ENCODE results near the gene INTS15. TPM values are rescaled to one million over a fixed set of nuclear protein-coding genes. Genes with fewer than 3 reads are reported as not detected.

INTS15 gene
- total and polyA plus RNA-seq, 9 of the 15 experiments (the other 6 are each of a cell fraction or from before 2014, with no cell fraction given), result 0.52 to 28.9 (median 11.6) TPM

DNA sequence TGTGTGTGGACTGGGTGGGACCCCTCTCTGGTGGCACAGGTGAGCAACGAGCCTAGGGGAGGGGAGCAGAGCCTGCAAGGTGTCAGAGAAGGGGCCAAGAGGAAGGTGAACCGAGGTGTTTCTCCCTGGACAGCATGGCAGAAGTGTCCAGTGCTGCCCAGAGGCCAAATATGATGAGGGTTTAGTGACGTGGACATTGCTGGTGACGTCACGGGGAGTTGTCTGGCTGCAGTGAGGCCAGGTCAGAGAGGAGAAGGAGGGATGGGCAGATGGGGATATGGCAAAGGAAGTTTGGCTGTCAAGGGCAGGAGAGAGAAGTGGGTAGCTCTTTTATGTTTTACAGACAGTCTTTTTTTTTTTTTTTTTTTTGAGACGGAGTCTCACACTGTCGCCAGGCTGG, 23.0 kb downstream of the INTS15 start:
- intact Hi-C loops (cut with micrococcal nuclease) (no loop called here), in situ Hi-C loops (cut with MboI) (no loop called here)
- no peak overlapping the region for H3K4me2 ChIP-seq (ENCODE audit: insufficient read depth, low read length)
- WGBS (ENCODE audit: insufficient coverage, low coverage, missing lambda C conversion rate), result 2% methylated on average over 5 of the region's 7 CpGs
- H3K4me1 ChIP-seq (replicated peaks in 1 of 2; ENCODE audit: control insufficient read depth in 2 of 2, insufficient read depth in 2 of 2, low read length in 2 of 2), result peaks cover 0 to 16% of the 10 kb centered on the region in 2 experiments; a peak in 2 of 5 replicates
- H3K4me3 ChIP-seq, result no peak overlapping the region
- no peak overlapping the region for H3K27ac ChIP-seq (ENCODE audit: extremely low read depth, low read depth, low read length)
- no peaks in the 10 kb centered on the region for H3K79me2 ChIP-seq (ENCODE audit: control insufficient read depth, insufficient read depth, low read length)
- peaks cover 18 to 44% of the 10 kb centered on the region in 2 experiments for H3K27me3 ChIP-seq (ENCODE audit: control insufficient read depth in 2 of 2, insufficient read depth in 2 of 2, low read length in 2 of 2)
- no TSS peak for BruUV-seq (replicated peaks)
- ChIA-PET CTCF (ENCODE audit: low intra/inter-chr PET ratio) (no interaction called here), POLR2A (interaction anchor here (2.3 kb wide), 1 partner anchor 8 kb away, joined by 7 read pairs; no protein-coding TSS in a partner anchor)
- peaks cover 5% of the 10 kb centered on the region; the same call in 1 of the 3 replicates for H3K36me3 ChIP-seq (ENCODE audit: control insufficient read depth, insufficient read depth, low read length)
- no peak overlapping the region for H3K9ac ChIP-seq (ENCODE audit: insufficient read depth in 1 of 2, low read depth in 2 of 2, low read length in 2 of 2)
- H2AFZ ChIP-seq (ENCODE audit: low read depth, low read length), result no peak overlapping the region
- H4K20me1 ChIP-seq (replicated peaks; ENCODE audit: control insufficient read depth, insufficient read depth, low read length), result no peaks in the 10 kb centered on the region
- peak in 1 of 4 experiments; percentile 25 for DNase-seq (ENCODE audit: extremely low read depth in 1 of 4, low spot score in 3 of 4)
- no peaks in the 10 kb centered on the region for H3K9me1 ChIP-seq (ENCODE audit: control insufficient read depth, insufficient read depth, low read length)
- FAIRE-seq, result peak; percentile 44
- ATAC-seq, result peak; percentile 23; the same call in 1 of the 3 replicates
- H3K9me3 ChIP-seq (replicated peaks; ENCODE audit: control insufficient read depth, insufficient read depth, low read depth, low read length), result no peaks in the 10 kb centered on the region
- TF ChIP-seq, protein P1, sequence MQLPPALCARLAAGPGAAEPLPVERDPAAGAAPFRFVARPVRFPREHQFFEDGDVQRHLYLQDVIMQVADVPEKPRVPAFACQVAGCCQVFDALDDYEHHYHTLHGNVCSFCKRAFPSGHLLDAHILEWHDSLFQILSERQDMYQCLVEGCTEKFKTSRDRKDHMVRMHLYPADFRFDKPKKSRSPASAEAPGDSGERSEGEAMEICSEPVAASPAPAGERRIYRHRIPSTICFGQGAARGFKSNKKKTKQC (CRISPR knock-in tag; IDR thresholded peaks at IDR 0.05), result no peak
- no peak for TF ChIP-seq POLR2H (tag; IDR thresholded peaks at IDR 0.05; ENCODE audit: low read depth)
- no peak for TF ChIP-seq CBX1 (IDR thresholded peaks at IDR 0.05; ENCODE audit: low read depth)
- TF ChIP-seq ZNF146 (CRISPR knock-in tag; IDR thresholded peaks at IDR 0.05; ENCODE audit: unreplicated experiment), result no peak
- TF ChIP-seq CREB1 (IDR thresholded peaks at IDR 0.05), result peak; percentile 48; the same call in 1 of the 2 replicates
- peak; percentile 73 for TF ChIP-seq CREB1 (CRISPR knock-in tag; IDR thresholded peaks at IDR 0.05)
- TF ChIP-seq, protein P2, sequence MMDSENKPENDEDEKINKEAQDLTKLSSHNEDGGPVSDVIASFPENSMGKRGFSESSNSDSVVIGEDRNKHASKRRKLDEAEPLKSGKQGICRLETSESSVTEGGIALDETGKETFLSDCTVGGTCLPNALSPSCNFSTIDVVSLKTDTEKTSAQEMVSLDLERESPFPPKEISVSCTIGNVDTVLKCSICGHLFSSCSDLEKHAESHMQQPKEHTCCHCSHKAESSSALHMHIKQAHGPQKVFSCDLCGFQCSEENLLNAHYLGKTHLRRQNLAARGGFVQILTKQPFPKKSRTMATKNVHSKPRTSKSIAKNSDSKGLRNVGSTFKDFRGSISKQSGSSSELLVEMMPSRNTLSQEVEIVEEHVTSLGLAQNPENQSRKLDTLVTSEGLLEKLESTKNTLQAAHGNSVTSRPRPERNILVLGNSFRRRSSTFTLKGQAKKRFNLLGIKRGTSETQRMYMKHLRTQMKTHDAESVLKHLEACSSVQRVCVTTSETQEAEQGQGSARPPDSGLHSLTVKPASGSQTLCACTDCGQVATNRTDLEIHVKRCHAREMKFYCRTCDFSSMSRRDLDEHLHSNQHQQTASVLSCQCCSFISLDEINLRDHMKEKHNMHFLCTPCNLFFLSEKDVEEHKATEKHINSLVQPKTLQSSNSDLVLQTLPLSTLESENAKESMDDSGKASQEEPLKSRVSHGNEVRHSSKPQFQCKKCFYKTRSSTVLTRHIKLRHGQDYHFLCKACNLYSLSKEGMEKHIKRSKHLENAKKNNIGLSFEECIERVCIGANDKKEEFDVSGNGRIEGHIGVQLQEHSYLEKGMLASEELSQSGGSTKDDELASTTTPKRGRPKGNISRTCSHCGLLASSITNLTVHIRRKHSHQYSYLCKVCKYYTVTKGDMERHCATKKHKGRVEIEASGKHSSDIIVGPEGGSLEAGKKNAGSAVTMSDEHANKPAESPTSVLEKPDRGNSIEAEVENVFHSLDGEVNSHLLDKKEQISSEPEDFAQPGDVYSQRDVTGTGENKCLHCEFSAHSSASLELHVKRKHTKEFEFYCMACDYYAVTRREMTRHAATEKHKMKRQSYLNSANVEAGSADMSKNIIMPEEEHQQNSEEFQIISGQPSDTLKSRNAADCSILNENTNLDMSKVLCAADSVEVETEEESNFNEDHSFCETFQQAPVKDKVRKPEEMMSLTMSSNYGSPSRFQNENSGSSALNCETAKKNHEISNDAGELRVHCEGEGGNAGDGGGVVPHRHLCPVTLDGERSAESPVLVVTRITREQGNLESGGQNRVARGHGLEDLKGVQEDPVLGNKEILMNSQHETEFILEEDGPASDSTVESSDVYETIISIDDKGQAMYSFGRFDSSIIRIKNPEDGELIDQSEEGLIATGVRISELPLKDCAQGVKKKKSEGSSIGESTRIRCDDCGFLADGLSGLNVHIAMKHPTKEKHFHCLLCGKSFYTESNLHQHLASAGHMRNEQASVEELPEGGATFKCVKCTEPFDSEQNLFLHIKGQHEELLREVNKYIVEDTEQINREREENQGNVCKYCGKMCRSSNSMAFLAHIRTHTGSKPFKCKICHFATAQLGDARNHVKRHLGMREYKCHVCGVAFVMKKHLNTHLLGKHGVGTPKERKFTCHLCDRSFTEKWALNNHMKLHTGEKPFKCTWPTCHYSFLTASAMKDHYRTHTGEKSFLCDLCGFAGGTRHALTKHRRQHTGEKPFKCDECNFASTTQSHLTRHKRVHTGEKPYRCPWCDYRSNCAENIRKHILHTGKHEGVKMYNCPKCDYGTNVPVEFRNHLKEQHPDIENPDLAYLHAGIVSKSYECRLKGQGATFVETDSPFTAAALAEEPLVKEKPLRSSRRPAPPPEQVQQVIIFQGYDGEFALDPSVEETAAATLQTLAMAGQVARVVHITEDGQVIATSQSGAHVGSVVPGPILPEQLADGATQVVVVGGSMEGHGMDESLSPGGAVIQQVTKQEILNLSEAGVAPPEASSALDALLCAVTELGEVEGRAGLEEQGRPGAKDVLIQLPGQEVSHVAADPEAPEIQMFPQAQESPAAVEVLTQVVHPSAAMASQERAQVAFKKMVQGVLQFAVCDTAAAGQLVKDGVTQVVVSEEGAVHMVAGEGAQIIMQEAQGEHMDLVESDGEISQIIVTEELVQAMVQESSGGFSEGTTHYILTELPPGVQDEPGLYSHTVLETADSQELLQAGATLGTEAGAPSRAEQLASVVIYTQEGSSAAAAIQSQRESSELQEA (IDR thresholded peaks at IDR 0.05; ENCODE audit: low read depth), result no peak
- TF ChIP-seq PYGO2 (tag; IDR thresholded peaks at IDR 0.05), result no peak
- 0 out of 2 replicates have a peak, but pooled peaks have one; percentile 46 for TF ChIP-seq ATF1 (CRISPR knock-in tag; IDR thresholded peaks at IDR 0.05)
- peak; percentile 91 for TF ChIP-seq ATF1 (tag; IDR thresholded peaks at IDR 0.05)
- no peak for TF ChIP-seq NFATC3 (IDR thresholded peaks at IDR 0.05)
- TF ChIP-seq CREM (IDR thresholded peaks at IDR 0.05; ENCODE audit: low read depth), result peak; percentile 85
- no peak for TF ChIP-seq BCL6 (CRISPR knock-in tag; IDR thresholded peaks at IDR 0.05)
- TF ChIP-seq ZBTB8A (IDR thresholded peaks at IDR 0.05; ENCODE audit: partially characterized antibody), result no peak
- TF ChIP-seq TAF1 (IDR thresholded peaks at IDR 0.05; ENCODE audit: control insufficient read depth, extremely low read depth, insufficient read depth, low read length, severe bottlenecking), result no peak
- peak; percentile 32; the same call in 1 of the 2 replicates for TF ChIP-seq ATF7 (IDR thresholded peaks at IDR 0.05)

Measured in K562 (cell line).